ENCODE measurements around the gene ZNF615.
"Not testable (repeated sequence)": the region's sequence is repeated elsewhere in the genome, so short reads cannot be mapped to it uniquely, and the experiment has no call there.

ZNF615 gene

GRCh38 chr19:51993422-51993821 is 14.6 kb downstream of the ZNF615 start:
- no peaks in the 10 kb centered on the region for H4K20me1 ChIP-seq
- H3K4me1 ChIP-seq, result no peaks in the 10 kb centered on the region
- no peak overlapping the region for H3K4me2 ChIP-seq
- peaks cover 96 to 100% (median 98%) of the 10 kb centered on the region in 11 experiments for H3K9me3 ChIP-seq (replicated peaks in 1 of 11)
- no peak overlapping the region for H3K9ac ChIP-seq
- TF ChIP-seq Cebpa-rat (IDR thresholded peaks at IDR 0.05), result no peak
- H3K27me3 ChIP-seq, result no peaks in the 10 kb centered on the region
- H3K27ac ChIP-seq, result no peak overlapping the region
- H3K4me3 ChIP-seq, result peak overlapping the region in 9 of 10 experiments; percentile 0 to 52 (median 32); a peak in 14 of 20 replicates
- peaks cover 68 to 88% (median 78%) of the 10 kb centered on the region in 11 experiments for H3K36me3 ChIP-seq

DNA sequence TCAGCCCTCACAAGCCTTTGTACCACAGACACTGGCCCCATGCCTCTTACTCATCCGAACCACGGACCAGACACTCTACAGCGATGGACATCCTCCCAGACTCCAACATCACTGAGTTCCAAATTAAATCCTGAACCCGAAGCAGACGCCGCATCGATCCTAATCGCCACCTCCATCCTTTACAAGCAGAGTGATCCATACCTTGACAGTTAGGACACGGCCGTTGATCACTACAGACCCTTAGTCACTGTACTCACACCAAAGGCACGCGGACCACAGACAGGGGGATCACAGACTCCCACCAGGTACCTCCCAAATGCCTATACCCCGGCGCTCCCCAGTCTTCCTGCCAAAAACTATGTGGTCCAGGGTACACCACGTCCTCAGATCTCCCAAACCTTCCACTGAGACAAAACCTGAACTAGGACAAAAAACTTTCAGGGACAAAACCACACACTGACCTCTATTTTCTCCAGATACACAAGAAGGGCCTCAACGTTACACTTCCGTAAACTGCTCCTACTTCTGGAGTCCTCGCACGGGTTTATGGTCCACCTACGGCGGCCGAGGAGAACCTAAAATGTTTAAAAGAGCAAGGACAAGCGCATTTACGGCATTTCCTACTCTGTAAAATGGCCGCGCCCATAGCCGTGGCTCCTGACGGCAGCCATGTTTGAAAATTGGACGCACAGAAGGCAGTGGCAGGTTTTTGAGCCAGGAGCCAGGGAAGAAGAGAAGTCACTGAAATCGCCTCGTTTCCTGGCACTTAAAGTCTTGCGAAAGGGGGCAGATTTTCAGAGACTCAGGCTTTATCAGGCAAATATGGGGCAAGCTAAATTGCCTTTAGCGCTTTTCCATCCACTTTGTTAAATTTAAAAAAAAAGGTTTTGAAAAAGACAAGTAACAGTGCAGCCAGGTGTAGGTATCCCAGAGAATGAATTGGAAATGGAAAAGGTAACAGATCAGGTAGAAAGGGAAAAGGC is 21.4 kb downstream of the ZNF615 start, which contains the start of gene ZNF350:
Gene ZNF350, minus strand, starts transcription at position 532 of the 983 bp plus-strand sequence. CDS start 12,480 bp downstream, outside the sequence.
- Histone ChIP-seq H3K4me1 (peaks cover 5 to 9% (median 7%) of the 10 kb centered on the region in 10 experiments; a peak in 13 of 20 replicates), H3K9me3 (replicated peaks in 1 of 11) (peaks cover 90 to 97% (median 94%) of the 10 kb centered on the region in 11 experiments), H3K27ac (peak within 1 kb of the TSS; percentile 85 to 94 (median 91)), H3K27me3 (no peaks in the 10 kb centered on the region), H3K4me2 (peak within 1 kb of the TSS; percentile 79 to 94 (median 87)), H3K9ac (peak within 1 kb of the TSS; percentile 88 to 97 (median 93)), H3K36me3 (peaks cover 42 to 64% (median 54%) of the 10 kb centered on the region in 11 experiments), H3K4me3 (peak within 1 kb of the TSS; percentile 87 to 100 (median 94)), H4K20me1 (no peaks in the 10 kb centered on the region)
- peak in 1 of 11 experiments; percentile 25; a peak in 1 of 22 replicates for TF ChIP-seq Cebpa-rat (IDR thresholded peaks at IDR 0.05)

DNA sequence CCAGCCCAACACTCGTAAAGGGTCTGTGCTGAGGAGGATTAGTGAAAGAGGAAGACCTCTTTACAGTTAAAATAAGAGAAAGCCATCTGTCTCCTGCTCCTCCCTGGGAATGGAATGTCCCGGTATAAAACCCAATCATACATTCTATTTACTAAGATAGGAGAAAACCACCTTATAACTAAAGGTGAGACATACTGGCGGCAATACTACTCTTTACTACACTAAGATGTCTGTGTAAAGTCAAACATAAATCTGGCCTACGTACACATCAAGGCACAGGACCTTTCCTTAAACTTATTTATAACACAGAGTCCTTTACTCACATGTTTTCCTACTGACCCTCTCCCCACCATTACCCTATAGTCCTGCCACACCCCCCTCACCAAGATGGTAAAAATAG is 24.6 kb downstream of the ZNF615 start:
- Histone ChIP-seq H3K27ac (no peak overlapping the region), H3K36me3 (peaks cover 65 to 77% (median 73%) of the 10 kb centered on the region in 11 experiments), H3K9ac (no peak overlapping the region), H3K9me3 (replicated peaks in 1 of 11) (peaks cover 91 to 97% (median 94%) of the 10 kb centered on the region in 11 experiments), H3K4me2 (no peak overlapping the region), H3K4me1 (peaks cover 5 to 11% (median 7%) of the 10 kb centered on the region in 10 experiments; a peak in 13 of 20 replicates), H4K20me1 (no peaks in the 10 kb centered on the region), H3K27me3 (no peaks in the 10 kb centered on the region), H3K4me3 (peak overlapping the region in 2 of 10 experiments; percentile 31 to 35; a peak in 1 of 20 replicates)
- no peak for TF ChIP-seq Cebpa-rat (IDR thresholded peaks at IDR 0.05)

DNA sequence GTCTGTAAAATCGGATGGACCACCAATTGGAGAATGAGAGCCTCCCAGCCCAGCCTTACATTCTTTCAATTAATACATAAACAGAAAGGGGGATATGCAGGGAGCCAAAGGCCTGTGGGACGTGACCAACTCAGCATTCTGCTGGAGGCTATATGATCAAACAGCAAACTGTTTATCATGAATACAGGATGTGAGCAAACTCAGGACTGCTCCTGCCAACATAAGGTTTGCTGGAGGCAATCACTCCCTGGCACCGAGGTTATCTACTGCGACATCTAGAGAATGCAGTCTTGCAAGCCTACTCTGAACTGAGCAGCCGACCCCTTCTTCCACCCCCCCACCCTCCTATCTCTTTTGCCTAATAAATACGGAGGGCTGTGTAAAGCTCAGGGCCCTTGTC is 27.1 kb downstream of the ZNF615 start:
- H4K20me1 ChIP-seq, H3K27me3 ChIP-seq, H3K9ac ChIP-seq, H3K4me2 ChIP-seq, H3K27ac ChIP-seq: not testable (repeated sequence)
- peak overlapping the region in 3 of 10 experiments; percentile 22 to 31 (median 30); a peak in 1 of 20 replicates for H3K4me3 ChIP-seq
- peaks cover 5 to 11% (median 7%) of the 10 kb centered on the region in 10 experiments; a peak in 13 of 20 replicates for H3K4me1 ChIP-seq
- peaks cover 89 to 99% (median 96%) of the 10 kb centered on the region in 11 experiments for H3K36me3 ChIP-seq
- H3K9me3 ChIP-seq (replicated peaks in 1 of 11), result peaks cover 100% of the 10 kb centered on the region in 11 experiments

- H3K9me3 ChIP-seq (replicated peaks in 1 of 11), result peaks cover 99 to 100% (median 100%) of the 10 kb centered on the region in 11 experiments
- TF ChIP-seq Cebpa-rat (IDR thresholded peaks at IDR 0.05), result peak in 6 of 11 experiments; percentile 16 to 77 (median 44); a peak in 6 of 22 replicates
- peak overlapping the region in 2 of 11 experiments; percentile 21 to 40; a peak in 1 of 22 replicates for H3K27ac ChIP-seq
These were observed 27.8 kb downstream of the ZNF615 start for GRCh38 chr19:51980116-51980736.

DNA sequence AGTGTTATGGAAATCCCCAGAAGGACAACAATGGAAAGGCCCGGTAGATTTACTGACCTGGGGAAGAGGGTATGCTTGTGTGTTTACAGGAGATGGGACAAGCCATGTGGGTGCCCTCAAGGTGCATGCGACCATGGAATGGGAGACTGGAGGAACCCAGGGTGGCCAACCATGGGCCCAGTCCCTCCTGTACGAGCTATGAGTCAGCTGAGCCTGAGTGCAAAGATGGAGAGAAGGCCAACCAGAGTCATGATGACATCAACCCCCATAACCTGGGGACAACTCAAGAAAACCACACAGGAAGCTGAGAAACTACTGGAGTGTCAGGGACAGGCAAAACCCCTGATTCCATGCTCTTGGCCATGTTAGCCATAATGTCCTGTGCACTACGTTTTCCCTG is 29.1 kb downstream of the ZNF615 start:
- Histone ChIP-seq H3K4me1 (0 out of 20 replicates have a peak, but pooled peaks cover 0 to 4% (median 0%) of the 10 kb centered on the region in 10 experiments), H4K20me1 (no peaks in the 10 kb centered on the region; a peak in 1 of 22 replicates), H3K36me3 (peaks cover 97 to 100% (median 99%) of the 10 kb centered on the region in 11 experiments), H3K27ac (no peak overlapping the region), H3K9me3 (replicated peaks in 1 of 11) (peaks cover 99 to 100% (median 100%) of the 10 kb centered on the region in 11 experiments), H3K4me3 (peak overlapping the region in 6 of 10 experiments; percentile 12 to 38 (median 31); a peak in 6 of 20 replicates), H3K9ac (no peak overlapping the region), H3K4me2 (no peak overlapping the region), H3K27me3 (no peaks in the 10 kb centered on the region)
- no peak for TF ChIP-seq Cebpa-rat (IDR thresholded peaks at IDR 0.05)

More at GRCh38 chr19:51980116-51980736, 27.8 kb downstream of the ZNF615 start:
- H3K4me2 ChIP-seq, result no peak overlapping the region
- H3K4me3 ChIP-seq, result peak overlapping the region in 2 of 10 experiments; percentile 1 to 34; a peak in 1 of 20 replicates
- no peaks in the 10 kb centered on the region; a peak in 1 of 22 replicates for H4K20me1 ChIP-seq
- H3K9ac ChIP-seq, result no peak overlapping the region
- peaks cover 92 to 100% (median 98%) of the 10 kb centered on the region in 11 experiments for H3K36me3 ChIP-seq
- H3K27me3 ChIP-seq, result no peaks in the 10 kb centered on the region
- peaks cover 0 to 5% (median 0%) of the 10 kb centered on the region in 10 experiments; a peak in 3 of 20 replicates for H3K4me1 ChIP-seq

GRCh38 chr19:51977346-51977745 is 30.7 kb downstream of the ZNF615 start:
- no peaks in the 10 kb centered on the region; a peak in 1 of 22 replicates for H4K20me1 ChIP-seq
- no peak overlapping the region for H3K27ac ChIP-seq
- no peak overlapping the region for H3K9ac ChIP-seq
- H3K4me1 ChIP-seq, result 0 out of 20 replicates have a peak, but pooled peaks cover 0 to 4% (median 0%) of the 10 kb centered on the region in 10 experiments
- no peak overlapping the region for H3K4me2 ChIP-seq
- no peak for TF ChIP-seq Cebpa-rat (IDR thresholded peaks at IDR 0.05)
- no peaks in the 10 kb centered on the region for H3K27me3 ChIP-seq
- H3K36me3 ChIP-seq, result peaks cover 97 to 100% (median 99%) of the 10 kb centered on the region in 11 experiments
- H3K9me3 ChIP-seq (replicated peaks in 1 of 11), result peaks cover 99 to 100% (median 100%) of the 10 kb centered on the region in 11 experiments
- peak overlapping the region in 1 of 10 experiments; percentile 0; a peak in 1 of 20 replicates for H3K4me3 ChIP-seq

DNA sequence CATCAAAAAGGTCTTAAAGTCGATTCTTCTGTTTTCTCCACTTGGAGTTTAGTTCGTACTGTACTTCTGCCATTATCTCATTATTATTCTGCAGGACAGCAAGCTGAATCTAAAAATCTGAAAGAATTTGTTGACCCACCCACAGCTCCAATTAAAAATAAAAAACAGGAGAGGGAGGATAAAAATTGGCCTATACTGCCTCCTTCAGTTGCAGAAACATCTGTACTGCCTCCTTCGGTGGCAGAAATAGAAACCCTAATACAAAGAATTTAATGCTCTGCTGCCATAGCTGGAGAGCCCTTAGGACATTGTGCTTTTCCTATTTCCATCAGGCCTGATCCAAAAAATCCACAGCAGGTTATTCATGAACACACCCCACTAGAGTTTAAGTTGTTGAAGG is 31.2 kb downstream of the ZNF615 start:
- peaks cover 99 to 100% (median 100%) of the 10 kb centered on the region in 11 experiments for H3K9me3 ChIP-seq (replicated peaks in 1 of 11)

GRCh38 chr19:51975787-51976186 is 32.2 kb downstream of the ZNF615 start:
- H3K4me2 ChIP-seq, H3K4me1 ChIP-seq, H3K9ac ChIP-seq, H3K27me3 ChIP-seq, H3K27ac ChIP-seq, H4K20me1 ChIP-seq: not testable (repeated sequence)
- Histone ChIP-seq H3K36me3 (peaks cover 97 to 100% (median 100%) of the 10 kb centered on the region in 11 experiments), H3K4me3 (0 out of 20 replicates have a peak overlapping the region, but pooled peaks of 1 of the 10 experiments have one; percentile 19), H3K9me3 (replicated peaks in 1 of 11) (peaks cover 99 to 100% (median 100%) of the 10 kb centered on the region in 11 experiments)

More for the DNA sequence above, 31.2 kb downstream of the ZNF615 start:
- Histone ChIP-seq H3K27ac (no peak overlapping the region), H3K4me3 (0 out of 20 replicates have a peak overlapping the region, but pooled peaks of 1 of the 10 experiments have one; percentile 0), H3K27me3 (no peaks in the 10 kb centered on the region), H3K4me2 (no peak overlapping the region), H3K9ac (no peak overlapping the region), H4K20me1 (no peaks in the 10 kb centered on the region; a peak in 1 of 22 replicates), H3K4me1 (0 out of 20 replicates have a peak, but pooled peaks cover 0 to 4% (median 0%) of the 10 kb centered on the region in 10 experiments), H3K36me3 (peaks cover 97 to 100% (median 100%) of the 10 kb centered on the region in 11 experiments)
- TF ChIP-seq Cebpa-rat (IDR thresholded peaks at IDR 0.05), result no peak

All from BLaER1 treated with 17β-estradiol and CSF1 and Interleukin-3, amounts not matched to agents 10 nM and 100 nM (cell line).